HG02798 (cell line): ENCODE data around the gene RAET1G.
A peak's percentile ranks its signal among the peaks of the same experiment; 100 is the strongest.
"Not testable (repeated sequence)": the region's sequence is repeated elsewhere in the genome, so short reads cannot be mapped to it uniquely, and the experiment has no call there.

Experiments
- ATAC-seq: cut with Tn5 transposase; IDR thresholded peaks from one replicate; pipeline ENCODE4 v1.9.1; 2021; ENCODE audit warnings: mild to moderate bottlenecking; ENCODE audit not compliant: unreplicated experiment, poor library complexity

RAET1G gene

GRCh38 chr6:149922642-149923326 lies at the start of gene RAET1G:
RAET1G (minus strand) TSS chr6:149923121; CDS start chr6:149923010, 111 bp downstream.
- ATAC-seq = no peak

DNA sequence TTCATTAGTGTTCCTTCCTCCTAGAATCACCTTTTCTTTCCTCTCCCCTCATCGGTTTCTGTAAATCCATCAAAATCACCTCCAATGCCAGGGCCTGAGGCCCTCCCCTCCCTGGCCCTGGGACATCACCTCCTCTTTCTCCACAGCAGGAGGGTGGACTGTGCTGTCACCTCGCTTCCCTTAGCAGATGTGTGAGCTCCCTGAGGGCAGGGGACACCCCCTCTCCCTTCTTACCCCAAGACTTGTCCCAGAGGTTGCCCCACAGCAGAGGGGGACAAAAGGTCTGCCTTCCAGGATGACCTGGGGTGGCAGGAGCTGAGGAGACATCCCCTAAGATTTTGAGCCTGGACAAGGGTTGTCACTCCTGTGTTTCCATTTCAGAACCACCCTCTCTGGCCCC lies 46.7 kb upstream of the RAET1G start:
- ATAC-seq = no peak

- ATAC-seq = not testable (repeated sequence)
These were observed 46.0 kb upstream of the RAET1G start for GRCh38 chr6:149968909-149969308.

GRCh38 chr6:149967999-149968398 lies 45.1 kb upstream of the RAET1G start:
- not testable (repeated sequence) for ATAC-seq

DNA sequence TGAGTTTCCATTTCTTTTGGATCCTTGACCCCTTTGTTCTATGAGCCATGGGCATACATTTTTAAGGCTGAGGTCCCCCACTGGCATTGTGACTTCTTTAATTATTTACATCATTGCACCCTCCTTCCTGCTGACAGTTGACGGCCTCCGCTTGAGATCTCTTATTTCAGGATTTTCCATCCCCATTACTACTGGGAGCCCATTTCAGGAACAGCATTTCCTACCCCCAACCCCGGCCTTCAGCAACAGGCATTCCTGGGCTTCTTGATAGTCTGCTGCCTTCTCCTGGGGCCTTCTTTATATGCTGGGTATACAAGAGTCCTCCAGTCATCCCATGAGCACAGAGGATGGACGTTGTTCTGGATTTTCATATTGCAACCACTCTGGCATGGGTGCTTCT lies 44.7 kb upstream of the RAET1G start:
- no peak for ATAC-seq

DNA sequence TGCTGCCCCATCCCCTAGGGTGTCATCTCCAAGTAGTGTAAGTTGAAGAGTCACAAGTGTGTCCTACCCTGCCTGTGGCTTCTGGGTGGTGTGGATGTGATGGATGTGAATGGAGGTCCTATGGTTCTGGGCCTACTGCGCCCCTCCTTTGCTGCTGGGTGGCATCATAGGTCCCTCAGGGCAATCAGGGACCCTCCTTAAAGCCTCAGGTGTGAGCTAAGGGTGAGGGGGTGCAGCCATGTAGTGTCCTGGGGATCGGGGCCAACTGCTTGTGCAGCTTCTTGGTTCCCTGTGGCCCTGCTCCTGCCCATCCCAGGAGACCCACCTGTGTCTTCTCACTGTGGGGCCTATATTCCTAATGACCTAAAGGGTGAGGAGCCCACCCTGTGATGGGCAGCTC lies 43.4 kb upstream of the RAET1G start:
- not testable (repeated sequence) for ATAC-seq

DNA sequence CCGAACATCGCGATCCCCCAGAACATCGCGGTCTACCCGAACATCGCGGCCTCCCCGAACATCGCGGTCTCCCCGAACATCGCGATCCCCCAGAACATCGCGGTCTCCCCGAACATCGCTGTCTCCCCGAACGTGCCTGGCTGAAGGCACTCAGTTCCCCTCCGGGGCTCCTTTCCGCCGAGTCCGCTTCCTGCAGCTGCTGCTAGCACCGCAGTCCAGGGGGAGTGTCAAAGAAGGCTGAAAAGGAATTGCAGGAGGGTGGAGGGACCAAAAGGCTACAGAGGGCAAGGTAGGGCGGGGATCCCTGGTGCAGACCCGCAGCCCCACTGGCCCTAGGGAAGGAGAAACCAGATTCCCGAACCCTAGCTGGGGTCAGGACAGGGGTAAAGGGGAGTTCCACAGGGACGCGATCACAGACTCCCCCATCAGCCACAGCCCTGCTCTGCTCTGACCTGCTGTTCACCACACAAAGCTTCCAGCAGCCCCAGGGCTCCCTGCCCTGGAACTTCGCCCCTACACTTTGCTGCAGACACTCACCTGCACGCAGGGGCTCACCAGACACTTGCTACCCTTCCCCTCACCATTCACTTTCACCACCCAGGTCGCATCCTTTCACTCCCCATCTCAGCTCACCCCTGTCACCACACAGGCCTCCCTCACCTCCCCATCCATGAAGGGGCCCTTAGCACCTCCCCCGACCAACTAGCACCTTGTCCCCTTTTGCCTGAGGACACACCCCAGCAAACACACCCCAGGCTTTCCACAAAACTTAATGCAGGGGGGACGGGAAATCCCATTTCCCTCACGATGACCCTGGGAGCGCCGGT lies 42.5 kb upstream of the RAET1G start:
- no peak for ATAC-seq

DNA sequence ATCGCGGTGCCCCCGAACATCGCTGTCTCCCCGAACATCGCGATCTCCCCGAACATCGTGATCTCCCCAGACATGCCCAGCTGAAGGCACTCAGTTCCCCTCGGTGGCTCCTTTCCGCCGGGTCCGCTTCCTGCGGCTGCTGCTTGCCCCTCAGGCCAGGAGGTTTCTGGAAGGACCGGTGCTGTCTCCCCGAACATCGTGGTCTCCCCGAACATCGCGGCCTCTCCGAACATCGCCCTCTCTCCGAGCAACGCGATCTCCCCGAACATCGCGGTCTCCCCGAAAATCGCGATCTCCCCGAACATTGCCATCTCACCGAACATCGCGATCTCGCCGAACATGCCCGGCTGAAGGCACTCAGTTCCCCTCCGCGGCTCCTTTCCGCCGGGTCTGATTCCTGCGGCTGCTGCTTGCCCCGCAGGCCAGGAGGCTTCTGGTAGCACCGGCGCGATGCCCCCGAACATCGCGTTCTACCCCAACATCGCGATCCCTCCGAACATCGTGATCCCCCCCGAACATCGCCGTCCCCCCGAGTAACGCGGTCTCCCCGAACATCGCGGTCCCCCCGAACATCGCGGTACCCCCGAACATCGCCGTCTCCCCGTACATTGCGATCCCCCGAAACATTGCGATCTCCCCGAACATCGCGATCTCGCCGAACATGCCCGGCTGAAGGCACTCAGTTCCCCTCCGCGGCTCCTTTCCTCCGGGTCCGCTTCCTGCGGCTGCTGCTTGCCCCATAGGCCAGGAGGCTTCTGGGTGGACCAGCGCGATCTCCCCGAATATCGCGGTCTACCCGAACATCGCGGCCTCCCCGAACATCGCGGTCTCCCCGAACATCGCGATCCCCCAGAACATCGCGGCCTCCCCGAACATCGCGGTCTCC lies 41.6 kb upstream of the RAET1G start:
- ATAC-seq = no peak

GRCh38 chr6:149963462-149964307 lies 40.8 kb upstream of the RAET1G start, which contains the start of gene ULBP1:
ULBP1 (plus strand) TSS chr6:149963943; CDS start chr6:149964050, 107 bp downstream.
- peak; percentile 54 for ATAC-seq

DNA sequence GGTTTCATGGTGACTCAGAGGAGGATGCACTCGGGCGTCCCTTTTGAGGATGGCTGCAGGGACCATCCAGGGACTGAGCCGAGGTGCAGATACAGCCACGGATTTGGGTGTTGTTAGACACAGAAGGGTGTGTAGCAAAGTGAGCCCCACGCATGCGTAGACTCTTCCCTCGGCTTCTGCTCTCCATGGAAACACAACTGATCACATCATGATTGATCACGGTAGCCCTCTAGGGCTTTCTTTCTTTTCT lies 40.2 kb upstream of the RAET1G start:
- ATAC-seq = peak; percentile 14

DNA sequence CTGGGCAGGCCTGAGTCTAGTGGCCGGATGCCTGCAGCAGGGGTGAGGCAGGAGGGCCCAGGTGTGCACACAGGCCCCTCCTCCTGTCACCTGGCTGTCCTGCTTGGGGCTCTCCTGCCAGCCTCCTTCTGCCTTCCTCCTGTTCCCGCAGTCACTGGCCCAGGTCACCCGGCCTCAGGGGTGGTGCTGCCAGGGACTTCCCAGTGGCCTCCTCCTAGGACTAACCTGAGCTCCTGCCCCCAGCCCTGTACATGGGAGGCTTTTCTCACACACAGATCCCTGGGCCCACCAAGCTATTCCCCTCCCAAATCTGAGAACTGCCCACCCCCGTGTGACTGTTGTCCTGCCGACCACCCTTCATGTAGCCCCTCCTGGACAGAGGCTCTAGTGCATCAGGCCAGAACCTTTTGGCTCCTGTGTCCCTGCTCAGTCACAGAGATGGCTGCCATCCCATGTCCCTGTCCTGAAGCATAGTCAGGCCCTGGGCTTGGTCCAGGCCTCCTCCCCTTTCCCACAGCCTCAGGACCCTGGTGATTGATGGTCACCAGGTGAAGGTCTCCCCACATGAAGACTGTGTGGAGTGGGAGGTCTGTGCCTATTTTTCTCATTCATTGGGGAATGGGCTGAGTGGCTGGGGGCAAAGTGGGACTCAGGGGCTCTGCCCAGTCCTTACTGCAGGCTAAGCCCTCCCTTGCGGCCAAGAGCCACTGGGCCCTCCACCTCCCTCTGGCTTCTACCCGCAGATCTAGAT lies 39.7 kb upstream of the RAET1G start:
- no peak for ATAC-seq

- ATAC-seq = no peak
These were observed 39.0 kb upstream of the RAET1G start for GRCh38 chr6:149961728-149962425.

DNA sequence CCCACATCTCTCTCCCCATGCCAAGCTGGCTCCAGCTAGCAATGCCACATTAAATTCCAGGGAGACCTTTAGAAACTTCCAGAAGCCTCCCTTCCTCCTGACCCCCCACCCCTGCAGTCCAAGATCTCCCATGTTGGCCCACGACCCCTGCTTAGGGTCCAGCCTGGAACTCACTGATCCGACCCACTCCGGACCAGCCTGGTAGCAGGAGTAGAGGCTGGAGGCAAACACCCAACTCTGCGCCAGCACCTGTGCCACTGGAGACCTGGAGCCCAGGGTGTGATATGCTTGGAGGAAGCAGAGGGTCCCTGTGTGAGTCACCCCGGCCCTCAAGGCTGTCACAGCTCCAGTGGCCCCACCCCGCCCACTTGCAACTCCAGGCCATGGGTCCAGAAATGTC lies 37.6 kb upstream of the RAET1G start:
- no peak for ATAC-seq

GRCh38 chr6:149959806-149960205 lies 36.9 kb upstream of the RAET1G start:
- not testable (repeated sequence) for ATAC-seq

- ATAC-seq = not testable (repeated sequence)
These were observed 35.2 kb upstream of the RAET1G start for GRCh38 chr6:149958124-149958523.

DNA sequence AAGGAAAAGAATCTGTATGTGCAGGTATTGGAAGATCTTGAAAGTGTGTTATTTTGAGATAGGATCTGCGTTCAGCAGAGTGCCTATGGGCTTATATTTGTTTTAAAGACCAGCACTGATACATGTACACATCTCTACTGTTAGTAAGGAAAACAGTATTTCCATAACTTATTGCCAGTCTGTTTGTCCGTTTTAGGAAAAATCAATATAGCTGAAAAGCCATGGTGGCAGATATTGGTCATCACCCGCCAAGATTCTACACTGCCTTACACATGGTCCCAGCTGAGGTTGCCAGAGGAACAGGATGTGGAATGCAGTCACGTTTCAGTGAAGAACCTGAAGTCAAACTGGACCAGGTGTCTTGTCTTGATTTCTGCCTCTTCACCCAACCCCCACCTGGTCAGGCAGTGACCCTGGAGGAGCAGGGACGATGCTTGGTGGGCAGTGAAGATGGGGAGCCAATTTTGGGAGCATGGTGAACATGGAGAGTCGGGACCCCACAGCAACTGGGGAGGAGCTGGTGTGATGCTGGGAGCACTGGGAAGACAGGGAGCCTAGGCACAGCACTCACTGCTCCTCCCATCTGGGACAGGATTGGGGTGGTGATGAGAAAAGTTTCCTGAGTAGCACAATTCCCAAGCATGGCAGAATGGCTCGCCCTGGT lies 32.9 kb upstream of the RAET1G start:
- not testable (repeated sequence) for ATAC-seq

GRCh38 chr6:149954984-149955653 lies 32.2 kb upstream of the RAET1G start:
- not testable (repeated sequence) for ATAC-seq
